Lower lobe of right lung (tissue), 2 donors: ENCODE results near the gene ADH5. TPM values are rescaled to one million over a fixed set of nuclear protein-coding genes. Genes with fewer than 3 reads are reported as not detected.

Experiments used
- ATAC-seq, 2 donors: fragments of 200-7000 bp; cut with Tn5 transposase; one replicate each; pipeline ENCODE4 v1.9.1; 2020 to 2022; ENCODE audit warnings: mild to moderate bottlenecking in 2 of 2, moderate library complexity in 2 of 2
- DNase-seq: peaks from one replicate; pipeline ENCODE4 v3.0.0-alpha.2; 2020
- H3K27ac ChIP-seq: fragments of 200-600 bp; one replicate; pipeline ENCODE4 v1.8.0; 2022
- H3K27me3 ChIP-seq: fragments of 200-600 bp; one replicate; pipeline ENCODE4 v1.8.0; 2022; ENCODE audit warnings: low read depth
- H3K36me3 ChIP-seq: fragments of 200-600 bp; one replicate; pipeline ENCODE4 v1.8.0; 2022; ENCODE audit warnings: mild to moderate bottlenecking
- H3K4me1 ChIP-seq: fragments of 200-600 bp; one replicate; pipeline ENCODE4 v1.8.0; 2022
- H3K4me3 ChIP-seq: fragments of 200-600 bp; one replicate; pipeline ENCODE4 v1.8.0; 2022; ENCODE audit warnings: mild to moderate bottlenecking
- H3K9me3 ChIP-seq: fragments of 200-600 bp; one replicate; pipeline ENCODE4 v1.8.0; 2022
- CTCF ChIP-seq: fragments of 200-600 bp; IDR thresholded peaks from one replicate; pipeline ENCODE4 v1.8.0; 2022; ENCODE audit warnings: antibody characterized with exemption, mild to moderate bottlenecking
- intact Hi-C: fragments of 100-400 bp; cut with DNase I; formaldehyde crosslinking; loops from one replicate; pipeline ENCODE4 v1.11.0; 2022
- total RNA-seq: library from RNA; stranded (reverse); fragmentation: NEBNext Ultra II Directional; extraction: Animal tissue kit (Norgen Biotek cat#: 25700); gene quantifications from one replicate; pipeline ENCODE4 v1.2.1, GENCODE V29; 2021
- donor health status: DM: no; HTN: yes; CAD: no; lungs with severe emphysema.

ADH5 gene
- total RNA-seq, 1 donor from 2014 or later = 150 TPM

- H3K27ac ChIP-seq = no peak overlapping the region
- peaks cover 5% of the 10 kb centered on the region for H3K9me3 ChIP-seq
- ATAC-seq (no peak), DNase-seq (no peak)
- H3K4me1 ChIP-seq = no peaks in the 10 kb centered on the region
- TF ChIP-seq CTCF = no peak
- peaks cover 21% of the 10 kb centered on the region for H3K36me3 ChIP-seq
- intact Hi-C loops = no loop called here
- H3K27me3 ChIP-seq = no peaks in the 10 kb centered on the region
- H3K4me3 ChIP-seq = no peak overlapping the region
Measured at GRCh38 chr4:99043346-99043745, 45.2 kb downstream of the ADH5 start.

- H3K4me1 ChIP-seq = no peaks in the 10 kb centered on the region
- H3K27ac ChIP-seq = no peak overlapping the region
- peaks cover 8% of the 10 kb centered on the region for H3K36me3 ChIP-seq
- no peak for ATAC-seq
- TF ChIP-seq CTCF = no peak
- no peak overlapping the region for H3K4me3 ChIP-seq
- intact Hi-C loops = no loop called here
- no peak for DNase-seq
- peaks cover 14% of the 10 kb centered on the region for H3K9me3 ChIP-seq
- H3K27me3 ChIP-seq = no peaks in the 10 kb centered on the region
Measured at GRCh38 chr4:99038213-99038612, 50.4 kb downstream of the ADH5 start.

- ATAC-seq = no peak
- Histone ChIP-seq H3K4me1 (no peaks in the 10 kb centered on the region), H3K27me3 (no peaks in the 10 kb centered on the region), H3K4me3 (no peak overlapping the region), H3K27ac (no peak overlapping the region), H3K9me3 (peaks cover 14% of the 10 kb centered on the region), H3K36me3 (no peaks in the 10 kb centered on the region)
- no peak for DNase-seq
- intact Hi-C loops = no loop called here
- no peak for TF ChIP-seq CTCF
Measured at GRCh38 chr4:99033956-99034355, 54.6 kb downstream of the ADH5 start.

GRCh38 chr4:99029852-99030251 is 58.7 kb downstream of the ADH5 start:
- DNase-seq = no peak
- Histone ChIP-seq H3K27me3 (no peaks in the 10 kb centered on the region), H3K9me3 (no peaks in the 10 kb centered on the region), H3K4me1 (peaks cover 18% of the 10 kb centered on the region), H3K27ac (no peak overlapping the region), H3K4me3 (no peak overlapping the region), H3K36me3 (no peaks in the 10 kb centered on the region)
- intact Hi-C loops = no loop called here
- ATAC-seq = no peak
- no peak for TF ChIP-seq CTCF

- Histone ChIP-seq H3K4me1 (peaks cover 19% of the 10 kb centered on the region), H3K4me3 (no peak overlapping the region), H3K36me3 (no peaks in the 10 kb centered on the region), H3K9me3 (no peaks in the 10 kb centered on the region), H3K27me3 (no peaks in the 10 kb centered on the region), H3K27ac (no peak overlapping the region)
- TF ChIP-seq CTCF = no peak
- intact Hi-C loops = no loop called here
- DNase-seq (no peak), ATAC-seq (no peak)
Measured at GRCh38 chr4:99029018-99029735, 59.4 kb downstream of the ADH5 start.
